Measurements from ENCODE around the gene FAAH.

FAAH gene

GRCh38 chr1:46423574-46424240, 29.6 kb downstream of the FAAH start:
- DNase-seq (ENCODE audit: low read depth): no peak

- DNase-seq (ENCODE audit: low read depth): no peak
These were observed 30.6 kb downstream of the FAAH start for GRCh38 chr1:46424730-46425129.

DNA sequence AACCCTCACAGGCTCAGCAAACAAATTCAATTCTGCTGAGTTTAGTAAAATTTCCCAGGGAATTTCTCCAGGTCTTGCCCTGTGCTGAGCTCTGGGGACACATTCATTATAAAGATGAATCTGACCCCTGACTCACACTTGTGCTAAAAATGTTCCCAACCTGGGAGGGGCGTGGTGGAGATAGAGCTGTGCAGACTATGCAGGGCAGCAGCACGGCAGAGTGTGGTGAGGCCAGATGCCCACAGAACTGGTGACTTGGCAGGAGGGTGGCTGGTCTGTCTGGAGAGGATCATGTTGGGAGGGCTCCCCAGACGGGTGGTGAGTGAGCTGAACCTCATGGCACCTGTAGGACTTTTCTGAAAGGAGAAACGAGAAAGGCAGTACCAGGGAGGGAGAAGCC, 31.6 kb downstream of the FAAH start:
- DNase-seq (ENCODE audit: low read depth): no peak

- no peak for DNase-seq (ENCODE audit: low read depth)
These were observed 33.4 kb downstream of the FAAH start for GRCh38 chr1:46427541-46427940.

GRCh38 chr1:46429436-46429835, 35.3 kb downstream of the FAAH start:
- no peak for DNase-seq (ENCODE audit: low read depth)

DNA sequence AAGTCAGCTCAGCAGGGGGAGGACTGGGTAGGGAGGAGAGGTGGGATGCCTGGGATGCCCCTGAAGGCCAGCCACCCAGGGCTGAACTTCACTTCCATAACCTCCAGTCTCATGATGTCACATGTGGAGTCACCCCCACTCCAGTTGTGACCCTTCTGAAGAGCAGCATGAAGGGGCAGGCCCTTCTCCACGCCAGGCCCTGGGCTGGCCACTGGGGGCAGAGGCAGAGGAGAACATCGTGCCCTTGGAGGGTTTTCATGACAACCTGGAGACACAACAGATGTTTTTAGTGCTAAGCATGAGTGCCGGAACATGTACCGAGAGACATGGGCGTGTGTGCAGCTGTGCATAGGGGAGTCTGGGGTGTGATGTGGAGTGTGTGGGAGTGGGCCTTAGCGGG, 37.6 kb downstream of the FAAH start:
- no peak for DNase-seq (ENCODE audit: low read depth)

GRCh38 chr1:46432781-46433327, 38.7 kb downstream of the FAAH start:
- DNase-seq (ENCODE audit: low read depth): no peak

DNA sequence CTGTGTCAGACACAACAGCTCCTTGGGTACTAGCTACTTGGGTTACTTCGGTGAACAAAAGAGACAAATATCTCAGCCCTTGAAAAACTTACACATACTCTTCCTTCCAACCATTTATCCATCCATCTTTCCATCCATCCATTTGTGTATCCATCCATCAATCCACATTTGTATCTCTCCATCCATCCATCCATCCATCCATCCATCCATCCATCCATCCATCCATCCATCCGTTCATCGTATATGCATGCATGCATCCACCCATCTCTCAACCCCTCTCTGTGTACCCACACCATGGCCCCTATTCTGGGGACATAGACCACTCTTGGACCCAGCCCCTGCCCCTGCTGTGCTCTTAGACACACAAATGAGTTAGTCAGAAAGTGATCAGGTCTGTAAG, 40.2 kb downstream of the FAAH start:
- no peak for DNase-seq (ENCODE audit: low read depth)

GRCh38 chr1:46436844-46437243, 42.7 kb downstream of the FAAH start:
- no peak for DNase-seq (ENCODE audit: low read depth)

GRCh38 chr1:46437723-46438122, 43.6 kb downstream of the FAAH start:
- DNase-seq (ENCODE audit: low read depth): no peak

DNA sequence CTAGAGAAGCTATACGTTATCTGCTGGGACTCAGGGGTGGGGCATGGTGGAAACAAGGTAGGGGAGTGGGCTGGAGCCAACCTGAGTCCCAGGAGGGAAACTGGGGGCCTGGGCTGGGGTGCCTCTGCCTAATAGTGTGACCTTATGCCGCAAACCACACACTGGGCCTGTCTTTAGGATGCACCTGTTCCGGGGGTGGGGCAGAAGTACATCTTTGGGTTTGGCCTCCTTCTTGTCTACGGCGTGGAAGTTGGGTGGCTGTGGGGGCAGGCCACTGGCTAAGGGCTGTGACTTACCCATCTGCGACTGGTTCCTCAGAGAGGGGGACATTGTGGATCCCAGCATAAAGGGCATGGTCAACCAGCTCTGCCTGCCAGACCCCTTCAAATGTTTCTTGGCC, 44.2 kb downstream of the FAAH start:
- DNase-seq (ENCODE audit: low read depth): no peak

DNA sequence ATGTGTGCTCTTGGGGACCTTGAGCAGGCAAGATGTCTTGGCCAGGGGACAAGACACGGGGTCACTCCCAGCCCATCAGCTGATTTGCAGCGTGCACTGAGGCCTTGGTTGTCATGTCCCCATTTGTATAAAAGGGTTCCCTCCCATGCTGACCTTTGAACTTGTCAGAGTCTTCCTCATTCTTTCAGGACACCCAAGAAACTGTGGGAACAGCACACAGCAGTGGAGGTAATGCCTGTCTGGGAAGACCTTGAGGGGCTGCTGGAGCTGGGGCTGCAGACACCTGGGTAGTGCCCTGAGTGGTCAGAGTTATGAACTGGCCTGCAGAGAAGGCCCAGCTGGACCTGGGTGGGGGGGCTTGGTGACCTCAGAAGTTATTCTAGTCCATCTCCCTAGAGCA, 46.4 kb downstream of the FAAH start:
- DNase-seq (ENCODE audit: low read depth): no peak

DNA sequence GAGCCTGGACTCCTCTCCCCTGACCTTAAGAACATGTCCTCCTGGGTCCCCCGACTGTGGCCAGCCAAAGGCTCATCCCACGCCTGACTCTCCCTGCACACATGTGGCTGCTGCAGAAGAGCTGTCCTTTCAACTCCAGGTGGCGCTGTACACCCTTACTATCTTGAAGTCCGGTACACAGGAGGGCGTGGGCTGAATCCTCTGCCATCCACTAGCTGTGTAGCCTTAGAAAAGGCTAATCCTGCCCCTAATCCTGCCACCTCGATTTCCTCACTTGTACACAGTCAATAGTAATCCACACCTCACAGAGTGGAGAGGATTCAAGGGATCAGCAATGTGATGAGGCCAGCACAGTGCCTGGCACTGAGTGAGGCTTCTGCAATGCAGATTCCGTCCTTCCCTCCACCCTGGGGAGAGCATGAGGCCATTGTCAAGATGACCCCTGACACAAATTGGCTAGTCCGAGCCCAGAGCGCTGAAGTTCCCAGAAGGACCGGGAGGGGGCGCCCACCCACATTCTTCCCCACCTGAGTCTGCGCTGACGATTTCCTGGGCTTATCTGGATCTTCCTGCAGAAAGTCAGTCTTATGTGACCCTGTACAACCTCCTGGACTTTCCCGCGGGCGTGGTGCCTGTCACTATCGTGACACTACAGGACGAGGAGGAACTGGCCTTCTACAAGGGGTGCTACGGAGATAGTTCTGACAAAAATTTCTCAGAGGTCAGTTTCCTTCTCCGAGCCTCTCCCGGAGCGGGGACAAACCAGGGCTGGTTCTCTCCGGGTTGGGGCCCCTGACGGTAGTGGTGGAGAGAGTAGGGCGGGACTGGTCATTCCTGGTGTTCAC, 48.4 kb downstream of the FAAH start:
- peak; percentile 23 for DNase-seq (ENCODE audit: low read depth)

DNA sequence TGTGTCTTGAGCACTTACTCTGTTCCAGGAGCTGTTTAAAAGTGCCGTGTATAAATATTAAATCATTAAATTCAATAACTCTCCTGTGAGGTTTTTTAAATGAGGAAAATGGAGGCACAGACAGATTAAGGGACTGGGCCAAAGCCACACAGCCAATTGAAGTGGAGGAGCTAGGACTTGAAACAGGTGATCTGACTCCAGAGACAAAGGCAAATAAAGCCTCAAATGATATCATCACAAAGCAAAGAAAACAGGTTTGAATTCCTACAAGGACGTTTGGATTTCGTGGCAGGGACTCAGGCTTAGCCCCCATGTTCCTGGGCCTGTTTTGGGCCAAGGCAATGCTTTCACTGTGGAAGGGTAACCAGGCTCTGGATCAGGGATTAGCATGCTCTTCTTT, 50.3 kb downstream of the FAAH start:
- no peak for DNase-seq (ENCODE audit: low read depth)

DNA sequence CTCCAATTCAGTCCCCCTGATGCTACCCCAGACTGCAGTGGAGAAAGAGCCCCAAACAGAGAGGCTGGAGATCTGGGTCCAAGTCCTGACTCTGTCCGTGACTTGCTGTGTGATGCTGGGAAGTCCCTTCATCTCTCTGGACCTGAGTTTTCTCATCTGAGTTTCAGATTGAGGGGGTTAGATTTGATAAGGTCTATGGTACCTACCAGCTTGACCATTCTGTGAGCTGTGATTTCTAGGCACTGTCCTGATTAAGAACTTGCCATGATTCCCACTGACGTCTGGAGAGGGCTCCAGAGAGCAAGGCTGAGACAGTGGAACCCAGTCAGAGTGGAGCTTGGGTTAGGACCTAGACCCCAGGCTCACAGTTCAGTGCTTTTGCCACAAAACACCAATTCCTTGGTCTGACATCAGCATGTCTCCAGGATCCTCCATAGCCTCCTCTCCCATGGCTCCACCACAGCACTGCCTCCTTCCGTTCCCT, 51.7 kb downstream of the FAAH start:
- no peak for DNase-seq (ENCODE audit: low read depth)

- peak; percentile 22 for DNase-seq (ENCODE audit: low read depth)
These were observed 52.8 kb downstream of the FAAH start for GRCh38 chr1:46446646-46447498.

GRCh38 chr1:46447499-46448108, 53.5 kb downstream of the FAAH start:
- DNase-seq (ENCODE audit: low read depth): no peak

GRCh38 chr1:46448109-46448911, 54.2 kb downstream of the FAAH start:
- no peak for DNase-seq (ENCODE audit: low read depth)

DNA sequence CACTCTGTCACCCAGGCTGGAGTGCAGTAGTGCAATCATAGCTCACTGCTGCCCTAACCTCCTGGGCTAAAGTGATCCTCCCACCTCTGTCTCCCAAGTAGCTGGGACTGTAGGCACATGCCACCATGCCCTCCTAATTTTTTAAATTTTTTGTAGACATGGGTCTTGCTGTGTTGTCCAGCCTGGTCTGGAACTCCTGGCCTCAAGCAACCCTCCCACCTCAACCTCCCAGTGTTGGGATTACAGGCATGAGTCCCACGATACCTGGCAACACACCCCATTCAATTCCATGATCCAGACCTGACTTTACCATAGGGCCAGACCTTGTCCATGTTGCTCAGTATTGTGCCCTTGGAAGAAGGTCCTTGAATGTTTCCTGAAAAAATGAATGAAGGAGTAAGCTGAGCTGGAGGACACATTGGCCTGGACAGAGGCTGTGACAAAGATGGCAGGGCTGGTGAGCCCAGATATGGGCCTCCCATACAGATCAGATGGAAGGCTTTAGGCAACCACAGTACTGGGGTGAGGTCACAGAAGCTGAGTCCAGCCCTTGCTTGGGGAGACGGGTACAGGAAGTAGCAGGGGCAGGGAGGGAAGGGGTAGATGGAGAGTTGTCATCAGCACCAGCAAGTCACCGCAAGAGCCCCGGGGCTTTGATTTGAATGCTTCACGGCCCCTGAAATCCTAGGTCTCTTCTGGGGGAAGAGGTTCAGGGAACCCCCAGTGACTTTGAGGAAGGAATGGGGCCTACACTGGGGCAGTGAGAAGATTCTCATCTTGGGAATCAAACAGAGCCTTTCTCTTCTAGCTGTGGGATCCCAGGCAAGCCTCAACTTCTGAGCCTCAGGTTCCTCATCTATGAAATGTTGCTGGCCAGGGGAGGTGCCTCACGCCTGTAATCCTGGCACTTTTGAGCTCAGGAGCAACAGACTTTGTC, 55.4 kb downstream of the FAAH start:
- no peak for DNase-seq (ENCODE audit: low read depth)

- DNase-seq (ENCODE audit: low read depth): no peak
These were observed 56.0 kb downstream of the FAAH start for GRCh38 chr1:46450160-46450517.
